Measurements from ENCODE around the gene SOX18. TPM values are rescaled to one million over a fixed set of nuclear protein-coding genes. Genes with fewer than 3 reads are reported as not detected.

Gene SOX18
- total RNA-seq, 3 donors from 2014 or later = 4.7 to 20.0 (median 12.6) TPM

DNA sequence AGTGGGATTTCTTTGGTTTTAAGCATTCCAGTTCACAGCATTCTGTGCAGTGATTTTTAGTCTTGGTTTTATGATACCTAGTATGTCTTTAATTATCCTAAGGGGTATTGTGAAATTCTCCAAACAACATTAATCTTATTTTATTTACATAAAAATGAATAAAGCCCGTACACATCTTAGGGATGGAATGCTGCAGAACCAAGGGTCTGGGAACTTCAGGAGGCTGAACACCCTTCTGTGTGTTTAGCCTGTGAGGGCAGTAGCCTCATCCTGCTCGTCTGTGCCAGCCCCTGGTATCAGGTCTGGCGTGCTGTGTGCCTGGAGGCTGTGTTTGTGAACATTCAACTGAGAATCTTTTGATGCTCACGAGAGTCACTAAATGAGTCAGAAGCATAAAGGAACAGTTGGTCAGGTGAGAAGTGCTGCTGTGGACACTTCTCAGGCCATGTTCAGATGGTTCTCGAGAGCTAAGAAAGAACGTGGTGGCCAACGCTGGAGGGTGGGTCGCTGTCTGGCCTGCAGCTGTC is 38.7 kb downstream of the SOX18 start:
- peaks cover 19% of the 10 kb centered on the region for H3K36me3 ChIP-seq (ENCODE audit: low read depth)
- TF ChIP-seq, protein P1, sequence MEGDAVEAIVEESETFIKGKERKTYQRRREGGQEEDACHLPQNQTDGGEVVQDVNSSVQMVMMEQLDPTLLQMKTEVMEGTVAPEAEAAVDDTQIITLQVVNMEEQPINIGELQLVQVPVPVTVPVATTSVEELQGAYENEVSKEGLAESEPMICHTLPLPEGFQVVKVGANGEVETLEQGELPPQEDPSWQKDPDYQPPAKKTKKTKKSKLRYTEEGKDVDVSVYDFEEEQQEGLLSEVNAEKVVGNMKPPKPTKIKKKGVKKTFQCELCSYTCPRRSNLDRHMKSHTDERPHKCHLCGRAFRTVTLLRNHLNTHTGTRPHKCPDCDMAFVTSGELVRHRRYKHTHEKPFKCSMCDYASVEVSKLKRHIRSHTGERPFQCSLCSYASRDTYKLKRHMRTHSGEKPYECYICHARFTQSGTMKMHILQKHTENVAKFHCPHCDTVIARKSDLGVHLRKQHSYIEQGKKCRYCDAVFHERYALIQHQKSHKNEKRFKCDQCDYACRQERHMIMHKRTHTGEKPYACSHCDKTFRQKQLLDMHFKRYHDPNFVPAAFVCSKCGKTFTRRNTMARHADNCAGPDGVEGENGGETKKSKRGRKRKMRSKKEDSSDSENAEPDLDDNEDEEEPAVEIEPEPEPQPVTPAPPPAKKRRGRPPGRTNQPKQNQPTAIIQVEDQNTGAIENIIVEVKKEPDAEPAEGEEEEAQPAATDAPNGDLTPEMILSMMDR (IDR thresholded peaks at IDR 0.05) = no peak
- H3K9me3 ChIP-seq = no peaks in the 10 kb centered on the region
- no peaks in the 10 kb centered on the region for H3K4me1 ChIP-seq (ENCODE audit: low read depth)
- no peak overlapping the region for H3K4me3 ChIP-seq
- DNase-seq = no peak
- intact Hi-C loops (cut with DNase I, micrococcal nuclease) = no loop called here
- no peak for ATAC-seq

DNA sequence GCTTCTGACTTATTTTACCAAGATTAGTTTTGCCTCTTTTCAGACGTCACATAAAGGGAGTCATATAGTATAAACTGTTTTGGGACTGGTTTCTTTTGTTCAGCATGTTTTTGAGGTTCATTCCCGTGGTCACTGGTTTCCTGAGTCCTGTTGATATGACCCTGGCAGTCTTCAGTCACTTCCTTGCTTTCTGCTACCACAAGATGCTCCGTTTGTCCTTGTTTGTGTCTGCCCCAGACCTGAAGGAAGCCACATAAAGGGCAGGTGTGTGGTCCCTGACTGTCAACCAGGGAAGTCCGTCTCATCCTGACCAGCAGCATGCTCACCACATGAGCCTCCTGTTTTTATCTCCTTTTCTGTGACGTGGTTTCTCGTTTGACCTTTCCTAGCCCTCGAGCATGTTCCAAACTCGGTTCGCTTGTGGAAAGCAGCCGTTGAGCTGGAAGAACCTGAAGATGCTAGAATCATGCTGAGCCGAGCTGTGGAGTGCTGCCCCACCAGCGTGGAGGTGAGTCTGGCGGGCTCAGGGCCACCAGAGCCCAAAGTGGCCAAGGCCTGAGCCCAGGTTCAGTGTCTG is 39.5 kb downstream of the SOX18 start:
- intact Hi-C loops (cut with DNase I, micrococcal nuclease) = no loop called here
- no peak overlapping the region for H3K4me3 ChIP-seq
- TF ChIP-seq, protein P1 (IDR thresholded peaks at IDR 0.05) = no peak
- no peaks in the 10 kb centered on the region for H3K4me1 ChIP-seq (ENCODE audit: low read depth)
- no peak for ATAC-seq
- H3K36me3 ChIP-seq (ENCODE audit: low read depth) = peaks cover 17% of the 10 kb centered on the region
- no peak for DNase-seq
- H3K9me3 ChIP-seq = no peaks in the 10 kb centered on the region

DNA sequence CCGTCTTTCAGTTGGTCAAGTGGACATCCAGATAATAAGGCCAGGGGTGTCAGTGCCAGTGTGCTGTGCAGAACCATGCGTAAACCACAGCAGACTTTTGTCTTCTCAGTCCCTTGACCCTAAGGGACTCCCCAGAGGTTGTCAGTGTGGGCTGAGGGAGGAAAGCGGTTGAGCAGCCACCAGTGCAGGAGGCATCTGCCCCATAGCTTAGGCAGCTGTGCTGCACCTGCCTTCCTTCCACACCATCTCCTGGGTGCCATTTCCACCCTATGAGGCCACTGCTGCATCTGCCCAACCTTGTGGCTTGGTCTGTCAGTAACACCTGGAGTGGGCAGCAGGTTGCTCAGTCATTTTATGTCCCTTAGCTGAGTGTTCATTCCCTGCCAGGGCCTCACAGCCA is 42.5 kb downstream of the SOX18 start:
- peaks cover 14% of the 10 kb centered on the region for H3K36me3 ChIP-seq (ENCODE audit: low read depth)
- DNase-seq = no peak
- no peaks in the 10 kb centered on the region for H3K9me3 ChIP-seq
- TF ChIP-seq, protein P1 (IDR thresholded peaks at IDR 0.05) = no peak
- no peak for ATAC-seq
- H3K4me1 ChIP-seq (ENCODE audit: low read depth) = no peaks in the 10 kb centered on the region
- intact Hi-C loops (cut with DNase I, micrococcal nuclease) = no loop called here
- H3K4me3 ChIP-seq = no peak overlapping the region

DNA sequence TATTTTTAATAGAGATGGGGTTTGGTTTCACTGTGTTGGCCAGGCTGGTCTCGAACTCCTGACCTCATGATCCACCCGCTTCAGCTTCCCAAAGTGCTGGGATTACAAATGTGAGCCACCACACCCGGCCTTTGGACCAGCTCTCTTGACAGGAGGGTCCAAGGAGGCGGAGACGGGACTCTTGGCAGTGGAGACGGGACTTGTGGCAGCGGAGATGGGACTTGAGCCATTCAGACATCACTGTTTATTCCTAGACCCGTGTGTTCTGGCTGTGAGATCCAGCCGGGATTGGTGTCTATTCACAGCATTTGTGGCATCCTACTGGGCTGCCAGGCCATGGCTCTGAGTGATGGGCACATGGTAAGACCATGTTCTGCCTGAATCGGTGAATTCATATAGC is 42.9 kb downstream of the SOX18 start:
- intact Hi-C loops (cut with DNase I, micrococcal nuclease) = no loop called here
- ATAC-seq = no peak
- DNase-seq = no peak
- TF ChIP-seq, protein P1 (IDR thresholded peaks at IDR 0.05) = no peak
- Histone ChIP-seq H3K4me3 (no peak overlapping the region), H3K9me3 (no peaks in the 10 kb centered on the region), H3K36me3 (ENCODE audit: low read depth) (peaks cover 14% of the 10 kb centered on the region), H3K4me1 (ENCODE audit: low read depth) (no peaks in the 10 kb centered on the region)

DNA sequence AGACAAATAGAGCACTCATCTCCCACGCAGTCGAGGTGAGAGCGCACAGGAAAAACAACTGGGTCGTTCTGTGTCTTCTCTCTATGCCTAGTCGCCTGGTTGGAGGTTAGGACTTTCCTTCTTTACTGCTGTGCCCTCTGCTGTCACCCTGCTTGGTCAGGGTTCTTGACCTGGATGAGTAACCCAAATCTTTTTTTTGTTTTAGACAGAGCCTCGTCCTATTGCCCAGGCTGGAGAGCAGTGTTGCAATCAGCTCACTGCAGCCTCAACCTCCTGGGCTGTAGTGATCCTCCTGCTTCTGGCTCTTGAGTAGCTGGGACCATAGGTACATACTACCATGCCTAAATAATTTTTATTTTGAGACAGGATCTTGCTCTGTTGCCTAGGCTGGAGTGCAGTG is 44.0 kb downstream of the SOX18 start:
- intact Hi-C loops (cut with DNase I, micrococcal nuclease) = no loop called here
- ATAC-seq = no peak
- peaks cover 15% of the 10 kb centered on the region for H3K36me3 ChIP-seq (ENCODE audit: low read depth)
- DNase-seq = no peak
- TF ChIP-seq, protein P1 (IDR thresholded peaks at IDR 0.05) = no peak
- no peak overlapping the region for H3K4me3 ChIP-seq
- H3K4me1 ChIP-seq (ENCODE audit: low read depth) = no peaks in the 10 kb centered on the region
- no peaks in the 10 kb centered on the region for H3K9me3 ChIP-seq

All from mucosa of descending colon (tissue), 3 donors.